8988T (cell line): ENCODE data around the gene TSSC4.
A peak's percentile ranks its signal among the peaks of the same experiment; 100 is the strongest.

Experiments
- DNase-seq: peaks from one replicate; pipeline ENCODE4 v3.0.0; 2011

The TSSC4 gene

GRCh38 chr11:2387266-2387987 is 13.1 kb upstream of the TSSC4 start:
- DNase-seq, result no peak

GRCh38 chr11:2388431-2389376 is 11.8 kb upstream of the TSSC4 start:
- DNase-seq, result no peak

GRCh38 chr11:2389377-2390026 is 11.0 kb upstream of the TSSC4 start:
- no peak for DNase-seq

DNA sequence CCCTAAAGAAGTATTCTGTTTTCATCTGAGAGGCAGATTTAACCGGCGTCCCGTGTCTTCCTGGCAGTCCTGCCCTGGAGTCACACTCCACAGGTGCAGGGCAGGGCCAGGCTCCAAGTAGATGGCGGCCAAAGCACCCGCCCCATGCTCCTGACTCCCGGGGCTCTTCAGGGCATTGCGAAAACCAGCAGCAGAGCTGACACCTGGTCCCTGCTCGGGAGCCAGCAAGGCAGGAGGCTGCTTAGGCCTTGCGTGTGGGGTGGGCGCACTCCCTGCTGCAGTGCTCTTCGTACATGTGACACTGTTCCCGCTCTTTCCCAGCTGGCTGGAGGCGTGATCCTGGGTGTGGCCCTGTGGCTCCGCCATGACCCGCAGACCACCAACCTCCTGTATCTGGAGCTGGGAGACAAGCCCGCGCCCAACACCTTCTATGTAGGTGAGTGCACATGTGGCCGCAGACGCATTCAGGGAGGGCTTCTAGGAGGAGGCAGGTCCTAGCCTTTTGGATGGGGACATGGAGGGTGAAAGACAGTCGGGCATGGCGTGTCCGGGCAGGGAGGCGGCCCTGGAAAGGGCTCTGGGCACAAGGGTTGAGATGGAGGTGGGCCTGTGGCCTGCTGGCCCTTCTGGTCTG is 10.3 kb upstream of the TSSC4 start:
- no peak for DNase-seq

DNA sequence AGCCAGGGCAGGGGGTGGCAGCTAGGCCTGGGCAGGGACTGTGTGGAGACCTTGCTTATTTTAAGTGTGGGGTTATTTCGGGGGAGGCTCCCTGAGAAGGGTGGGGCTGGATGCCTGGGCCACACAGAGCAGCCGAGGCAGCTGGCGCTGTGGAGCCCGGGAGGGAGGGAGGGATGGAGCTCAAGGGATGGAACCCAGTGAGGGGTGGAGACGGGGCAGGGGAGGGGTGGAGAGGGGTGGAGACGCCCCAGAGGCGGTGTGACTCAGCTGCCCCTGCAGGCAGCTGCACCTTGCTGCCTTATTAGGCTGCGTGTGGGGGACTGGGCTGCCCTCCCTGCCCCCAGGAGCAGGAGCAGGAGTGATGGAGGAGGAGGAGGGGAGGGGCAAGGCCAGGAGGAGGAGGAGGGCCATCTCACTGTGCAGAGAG is 9.8 kb upstream of the TSSC4 start:
- DNase-seq, result no peak

GRCh38 chr11:2391181-2391975 is 9.2 kb upstream of the TSSC4 start:
- DNase-seq, result no peak

DNA sequence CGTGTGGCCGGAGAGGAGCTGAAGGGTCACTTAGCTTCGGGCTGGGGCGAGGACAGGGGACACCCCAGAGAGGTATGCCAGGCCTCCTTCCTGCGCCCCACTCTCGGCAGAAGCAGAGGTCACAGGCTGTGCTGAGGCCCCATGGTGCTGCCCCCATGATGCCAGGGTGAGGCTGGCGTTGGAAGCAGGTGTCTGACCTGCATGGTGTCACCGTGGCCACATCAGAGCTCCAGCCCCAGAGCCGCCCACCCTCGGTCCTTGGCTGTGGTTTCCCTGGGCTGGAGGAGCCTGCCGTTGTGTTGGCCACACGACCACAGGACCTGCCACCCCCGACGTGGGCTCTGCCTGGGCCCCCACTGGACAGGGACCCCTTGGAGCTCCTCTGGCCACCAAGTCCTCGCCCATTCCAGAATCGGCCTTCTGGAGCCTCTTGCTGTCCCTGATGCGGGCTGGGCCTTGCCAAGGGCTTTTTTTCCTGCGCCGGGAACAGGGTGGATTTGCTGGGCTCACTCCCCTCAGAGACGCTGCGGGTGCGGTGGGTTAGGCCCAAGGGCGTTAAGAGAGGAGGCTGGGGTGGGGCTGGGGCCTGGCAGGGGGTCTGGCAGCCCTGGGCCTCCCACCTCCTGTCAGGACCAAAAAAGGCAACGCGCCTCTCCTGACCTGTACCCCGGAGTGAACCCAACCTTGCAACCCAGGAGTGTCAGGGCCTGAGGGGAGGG is 8.2 kb upstream of the TSSC4 start:
- DNase-seq, result no peak

DNA sequence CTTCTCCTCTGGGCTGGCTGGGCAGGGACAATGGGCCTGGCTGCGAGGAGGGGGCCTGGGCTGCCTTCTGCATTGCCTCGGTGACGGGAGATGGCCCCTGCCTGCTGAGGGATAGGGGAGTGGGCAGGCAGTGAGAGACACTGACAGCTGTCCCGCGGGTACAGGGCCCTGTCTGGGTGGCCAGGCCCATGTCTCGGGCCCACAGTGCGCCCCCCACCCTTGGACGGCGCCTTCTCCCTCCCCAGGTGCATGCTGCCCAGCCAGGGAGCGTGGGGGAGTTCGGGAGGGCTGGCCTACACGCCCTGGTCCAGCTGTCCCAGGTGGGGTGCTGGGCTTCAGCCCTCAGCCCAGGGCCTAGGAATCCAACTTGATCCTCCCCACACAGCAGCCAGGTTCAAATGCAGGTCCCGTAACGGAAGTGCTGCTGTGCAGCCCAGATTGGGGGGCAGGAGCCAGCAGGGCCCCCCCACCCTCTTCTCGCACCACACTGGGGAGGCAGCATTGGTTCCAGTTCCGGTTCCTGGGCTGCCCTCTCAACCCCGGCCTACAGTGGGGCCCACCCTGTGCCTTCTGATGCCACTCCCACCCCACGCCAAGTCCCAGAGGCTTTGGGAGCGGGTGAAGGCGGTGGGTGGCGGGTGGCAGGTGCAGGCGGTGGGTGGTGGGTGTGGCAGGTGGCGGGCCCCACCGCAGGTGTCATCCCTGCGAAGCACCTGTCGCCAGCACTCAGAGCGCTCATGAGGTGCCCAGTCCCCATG is 7.3 kb upstream of the TSSC4 start:
- DNase-seq, result no peak

DNA sequence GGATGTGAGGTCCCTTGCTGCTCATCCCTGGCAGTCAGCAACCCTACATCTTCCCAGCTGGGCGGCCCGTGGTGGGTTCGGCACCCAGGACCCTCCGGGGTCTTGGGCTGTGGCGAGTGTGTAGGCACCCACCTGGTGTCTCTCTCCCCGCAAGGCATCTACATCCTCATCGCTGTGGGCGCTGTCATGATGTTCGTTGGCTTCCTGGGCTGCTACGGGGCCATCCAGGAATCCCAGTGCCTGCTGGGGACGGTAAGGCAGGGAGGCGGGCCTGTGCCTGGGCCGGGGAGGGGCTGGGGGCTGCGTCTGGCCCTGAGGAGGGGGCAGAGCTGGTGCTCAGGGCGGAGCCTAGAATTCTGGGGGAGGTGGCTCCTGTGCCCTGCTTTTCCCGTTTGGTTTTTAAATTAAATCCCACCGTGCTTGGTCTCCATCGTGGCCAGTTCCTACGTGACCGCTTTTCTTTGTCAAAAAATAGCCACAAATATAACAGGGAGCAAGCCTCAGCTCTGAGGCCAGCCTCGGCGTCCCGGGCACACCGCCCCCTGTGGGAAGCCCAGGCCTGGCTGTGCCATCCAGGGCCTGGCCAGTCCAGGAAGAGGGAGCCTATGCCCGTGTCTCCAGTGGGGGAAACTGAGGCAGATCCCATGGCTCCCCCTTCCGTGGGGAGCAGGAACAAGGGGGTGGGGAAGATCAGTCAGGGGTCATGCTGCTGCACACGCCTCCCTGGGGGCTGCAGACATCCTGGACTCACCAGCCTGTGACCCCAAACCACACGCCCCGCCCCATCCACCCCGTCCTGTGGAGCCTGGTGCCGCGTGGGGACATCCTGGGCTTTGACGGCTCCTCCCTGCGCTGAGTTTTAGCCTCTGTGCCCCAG is 6.4 kb upstream of the TSSC4 start:
- DNase-seq, result no peak

DNA sequence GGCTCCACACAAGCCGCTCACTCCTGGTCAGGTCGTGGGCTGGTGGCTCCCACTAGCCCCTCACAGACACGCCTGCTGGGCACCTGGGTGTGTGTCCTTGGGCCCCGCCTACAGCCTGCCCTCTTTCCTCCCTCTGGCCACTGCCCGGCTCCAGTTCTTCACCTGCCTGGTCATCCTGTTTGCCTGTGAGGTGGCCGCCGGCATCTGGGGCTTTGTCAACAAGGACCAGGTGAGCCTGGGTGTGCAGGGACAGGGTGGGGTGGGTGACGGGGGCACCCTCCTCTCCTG is 5.8 kb upstream of the TSSC4 start:
- no peak for DNase-seq

DNA sequence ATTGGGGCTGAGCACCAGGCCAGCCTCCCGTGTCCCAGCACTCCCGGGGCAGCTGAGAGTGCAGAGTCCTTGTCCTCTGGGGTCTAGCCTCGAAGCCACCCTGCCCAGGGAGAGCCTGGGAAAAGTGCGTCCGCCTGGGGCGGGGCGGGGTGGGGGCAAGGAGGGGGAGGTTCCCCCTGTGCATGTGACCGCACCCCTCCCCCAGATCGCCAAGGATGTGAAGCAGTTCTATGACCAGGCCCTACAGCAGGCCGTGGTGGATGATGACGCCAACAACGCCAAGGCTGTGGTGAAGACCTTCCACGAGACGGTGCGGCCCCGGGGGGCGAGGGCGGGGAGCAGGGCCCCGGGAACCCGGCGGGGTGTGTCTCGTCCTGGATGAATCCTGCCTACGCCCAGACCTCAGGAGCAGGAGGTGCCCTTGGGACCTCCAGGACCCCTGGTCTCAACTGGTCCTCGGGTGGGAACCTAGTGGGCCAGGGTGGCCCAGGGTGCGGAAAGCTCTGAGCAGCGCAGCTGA is 5.3 kb upstream of the TSSC4 start:
- no peak for DNase-seq

- DNase-seq, result no peak
These were observed 4.7 kb upstream of the TSSC4 start for GRCh38 chr11:2395856-2396255.

DNA sequence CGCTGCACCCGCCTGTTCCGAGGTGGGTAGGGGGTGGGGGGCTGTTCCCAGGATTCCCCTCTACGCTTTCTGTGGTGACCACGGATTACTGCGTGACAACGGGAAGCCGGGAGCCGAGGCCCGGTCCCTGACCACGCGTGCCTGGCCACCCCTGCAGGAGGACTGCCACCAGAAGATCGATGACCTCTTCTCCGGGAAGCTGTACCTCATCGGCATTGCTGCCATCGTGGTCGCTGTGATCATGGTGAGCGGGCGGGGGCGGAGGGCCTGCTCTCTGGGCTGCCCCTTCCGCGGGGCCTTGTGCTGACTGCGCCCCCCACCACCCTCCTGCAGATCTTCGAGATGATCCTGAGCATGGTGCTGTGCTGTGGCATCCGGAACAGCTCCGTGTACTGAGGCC is 4.1 kb upstream of the TSSC4 start:
- DNase-seq, result no peak

DNA sequence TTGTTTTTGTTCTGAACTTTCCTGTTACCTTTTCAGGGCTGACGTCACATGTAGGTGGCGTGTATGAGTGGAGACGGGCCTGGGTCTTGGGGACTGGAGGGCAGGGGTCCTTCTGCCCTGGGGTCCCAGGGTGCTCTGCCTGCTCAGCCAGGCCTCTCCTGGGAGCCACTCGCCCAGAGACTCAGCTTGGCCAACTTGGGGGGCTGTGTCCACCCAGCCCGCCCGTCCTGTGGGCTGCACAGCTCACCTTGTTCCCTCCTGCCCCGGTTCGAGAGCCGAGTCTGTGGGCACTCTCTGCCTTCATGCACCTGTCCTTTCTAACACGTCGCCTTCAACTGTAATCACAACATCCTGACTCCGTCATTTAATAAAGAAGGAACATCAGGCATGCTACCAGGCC is 3.5 kb upstream of the TSSC4 start:
- DNase-seq, result no peak

DNA sequence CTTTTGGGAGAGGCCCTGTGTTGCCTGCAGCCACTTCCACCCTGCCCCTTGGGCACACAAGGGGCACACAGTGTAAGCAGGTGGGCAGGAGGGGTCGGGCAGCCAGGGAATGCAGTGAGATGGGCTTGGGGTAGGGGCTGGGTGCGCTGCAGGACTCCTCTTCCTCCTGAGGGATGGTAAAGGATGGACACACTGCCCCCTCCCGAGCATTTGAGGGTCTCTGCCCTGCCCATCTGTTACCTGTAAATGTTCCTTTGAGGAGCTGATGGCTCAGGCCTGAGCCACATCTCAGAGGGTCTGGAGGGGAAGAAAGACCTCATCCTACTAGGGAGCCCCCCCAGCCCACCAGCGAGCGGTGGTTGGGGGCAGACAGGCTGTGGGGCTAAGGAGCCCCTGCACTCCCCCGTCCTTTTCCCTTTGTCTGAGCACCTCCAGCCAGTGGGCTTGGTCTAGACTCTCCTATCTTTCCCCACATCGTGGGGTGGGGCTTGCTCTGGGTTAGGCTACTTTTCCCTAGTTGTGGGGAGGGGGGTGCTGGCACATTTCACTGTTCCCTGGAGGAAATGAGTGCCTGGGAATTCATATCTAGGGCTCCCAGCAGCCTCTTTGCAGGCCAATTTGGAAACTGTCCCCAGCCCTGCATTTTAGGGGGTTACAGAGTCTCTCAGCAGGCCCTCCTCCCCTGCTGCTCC is 1.7 kb upstream of the TSSC4 start:
- no peak for DNase-seq

GRCh38 chr11:2399488-2400068 is 972 bp upstream of the TSSC4 start:
- DNase-seq, result peak; percentile 77

DNA sequence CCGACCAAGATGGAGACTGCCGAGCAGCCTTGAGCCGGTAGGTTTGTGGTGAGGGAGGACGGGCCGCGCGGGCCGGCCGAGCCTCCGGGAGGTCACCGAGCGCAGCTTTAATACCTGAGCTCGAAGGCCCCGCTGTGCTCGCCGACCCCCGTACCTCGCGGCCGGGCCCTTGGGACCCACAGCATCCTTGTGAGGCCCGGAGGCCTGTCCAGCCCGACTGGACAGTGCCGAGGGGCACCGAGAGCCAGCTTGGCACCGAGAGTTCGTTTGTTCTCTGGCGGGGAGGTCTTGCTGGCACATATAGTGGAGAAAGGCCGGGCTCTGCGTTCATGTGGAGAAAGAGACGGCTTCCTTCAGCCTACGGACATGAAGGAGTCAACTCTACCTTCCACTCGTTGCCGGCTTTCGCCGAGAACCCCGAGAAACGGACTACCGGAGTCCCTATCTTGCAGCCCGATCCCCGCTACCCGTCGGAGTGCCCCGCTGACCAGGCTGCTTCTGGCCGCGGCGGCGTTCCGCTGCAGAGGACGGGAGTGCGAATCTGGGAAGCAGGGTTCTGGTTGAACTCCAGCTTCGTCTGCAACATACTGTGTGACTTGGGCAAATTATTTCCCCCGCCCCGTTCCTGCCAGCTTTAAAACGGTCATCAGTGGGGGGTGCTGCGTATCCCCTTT is 349 bp downstream of the TSSC4 start:
- DNase-seq, result no peak

DNA sequence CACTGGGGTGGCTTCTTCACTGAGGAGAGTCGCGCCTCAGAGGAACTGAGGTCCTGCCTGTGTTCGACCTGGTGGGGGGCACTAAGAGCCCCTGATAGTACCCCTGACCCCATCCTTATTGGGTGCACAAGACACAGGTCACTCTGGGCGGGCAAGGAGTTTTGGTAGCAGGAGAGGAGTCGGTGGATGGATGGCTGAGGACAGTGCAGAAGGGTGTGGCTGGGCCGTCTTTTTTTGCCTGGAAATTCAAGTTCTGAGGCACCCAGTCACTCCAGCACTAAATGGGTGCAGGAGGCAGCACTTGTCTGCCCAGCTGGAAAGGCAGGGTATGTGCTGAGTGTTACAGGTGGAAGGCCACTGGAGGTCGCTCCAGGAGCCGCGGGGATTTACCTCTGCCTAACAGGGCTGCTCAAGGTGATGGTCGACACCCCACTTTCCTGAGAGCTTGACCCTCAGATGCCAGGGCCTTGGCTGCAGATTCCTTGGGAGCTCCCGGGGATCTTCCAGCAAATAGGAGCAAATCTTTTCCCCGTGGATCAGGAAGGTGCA is 960 bp downstream of the TSSC4 start:
- DNase-seq, result no peak
